Measurements from ENCODE around the gene MAP2K5.

Gene MAP2K5

DNA sequence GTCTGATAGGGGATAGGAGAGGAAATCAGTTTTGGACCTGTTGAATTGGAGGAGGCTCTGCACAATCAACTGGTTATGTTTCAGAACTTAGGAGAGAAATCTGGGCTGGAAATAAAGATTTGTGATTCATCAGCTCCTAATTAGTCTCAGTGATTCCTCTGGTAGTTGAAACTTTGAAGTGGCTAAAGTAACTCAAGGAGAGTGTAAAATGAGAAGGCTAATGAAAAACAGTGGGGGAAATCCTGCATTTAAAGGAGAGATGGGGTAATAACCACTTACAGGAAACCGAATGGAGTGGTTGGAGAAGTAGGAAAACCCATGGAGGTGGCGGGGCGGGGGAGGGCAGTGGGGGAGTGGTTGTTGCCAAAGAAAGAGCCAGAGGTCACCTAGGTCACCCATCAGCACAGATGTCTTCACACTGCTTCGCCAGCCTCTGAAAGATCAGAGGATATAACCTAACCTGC lies 32.6 kb downstream of the MAP2K5 start:
- TF ChIP-seq, protein P1, sequence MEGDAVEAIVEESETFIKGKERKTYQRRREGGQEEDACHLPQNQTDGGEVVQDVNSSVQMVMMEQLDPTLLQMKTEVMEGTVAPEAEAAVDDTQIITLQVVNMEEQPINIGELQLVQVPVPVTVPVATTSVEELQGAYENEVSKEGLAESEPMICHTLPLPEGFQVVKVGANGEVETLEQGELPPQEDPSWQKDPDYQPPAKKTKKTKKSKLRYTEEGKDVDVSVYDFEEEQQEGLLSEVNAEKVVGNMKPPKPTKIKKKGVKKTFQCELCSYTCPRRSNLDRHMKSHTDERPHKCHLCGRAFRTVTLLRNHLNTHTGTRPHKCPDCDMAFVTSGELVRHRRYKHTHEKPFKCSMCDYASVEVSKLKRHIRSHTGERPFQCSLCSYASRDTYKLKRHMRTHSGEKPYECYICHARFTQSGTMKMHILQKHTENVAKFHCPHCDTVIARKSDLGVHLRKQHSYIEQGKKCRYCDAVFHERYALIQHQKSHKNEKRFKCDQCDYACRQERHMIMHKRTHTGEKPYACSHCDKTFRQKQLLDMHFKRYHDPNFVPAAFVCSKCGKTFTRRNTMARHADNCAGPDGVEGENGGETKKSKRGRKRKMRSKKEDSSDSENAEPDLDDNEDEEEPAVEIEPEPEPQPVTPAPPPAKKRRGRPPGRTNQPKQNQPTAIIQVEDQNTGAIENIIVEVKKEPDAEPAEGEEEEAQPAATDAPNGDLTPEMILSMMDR (IDR thresholded peaks at IDR 0.05; ENCODE audit: low read depth, low read length), result no peak
- DNase-seq (ENCODE audit: low read depth in 2 of 2), result no peak
- no peak overlapping the region for H3K4me3 ChIP-seq (replicated peaks in 1 of 2; ENCODE audit: low read depth in 2 of 2, low read length in 2 of 2)

DNA sequence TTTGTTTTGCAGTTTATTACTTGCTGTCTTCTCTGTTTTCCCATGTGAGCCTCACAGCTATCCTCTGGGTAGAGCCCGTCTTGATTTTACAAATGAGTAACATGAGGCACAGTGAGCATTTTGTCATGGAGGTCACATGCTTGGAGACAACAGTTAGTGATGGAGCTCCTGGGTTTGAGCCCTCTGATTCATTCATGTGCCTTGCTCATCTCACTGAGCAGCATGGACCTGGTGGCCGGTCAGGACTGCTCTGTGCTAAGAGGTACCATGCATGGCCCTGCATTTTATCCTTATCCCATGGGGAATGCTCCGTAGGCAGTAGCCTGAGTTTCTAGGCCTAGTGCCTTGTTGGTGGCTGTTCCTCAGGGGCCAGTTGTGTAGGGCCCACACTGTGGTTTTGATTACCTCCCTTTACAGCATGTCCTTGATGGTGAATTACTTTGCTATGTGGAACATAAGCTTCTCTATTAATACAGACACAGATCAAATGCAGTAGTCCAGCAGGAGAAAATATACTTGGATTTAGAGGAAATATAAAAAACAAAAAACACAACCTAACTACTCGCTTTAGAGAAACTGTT lies 35.6 kb downstream of the MAP2K5 start:
- TF ChIP-seq, protein P1 (IDR thresholded peaks at IDR 0.05; ENCODE audit: low read depth, low read length), result no peak
- no peak overlapping the region for H3K4me3 ChIP-seq (replicated peaks in 1 of 2; ENCODE audit: low read depth in 2 of 2, low read length in 2 of 2)

DNA sequence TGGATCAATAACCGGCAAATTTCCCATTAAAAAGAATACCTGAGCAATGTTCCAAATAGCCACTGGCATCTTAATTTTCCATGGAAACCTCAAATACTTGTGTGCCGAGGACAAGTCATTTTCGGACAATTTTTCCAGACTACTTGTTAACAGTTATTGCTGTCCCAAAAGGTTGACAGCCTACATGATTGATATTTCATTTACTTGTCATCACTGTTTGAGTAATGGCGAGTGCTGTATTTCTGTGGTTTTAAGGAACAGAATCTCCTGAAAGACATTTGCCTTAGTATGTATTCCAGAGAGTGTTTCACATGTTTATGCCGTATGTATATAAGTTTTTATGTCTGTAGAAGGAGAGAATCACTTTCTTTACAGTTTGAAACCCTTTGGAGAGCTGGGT lies 36.7 kb downstream of the MAP2K5 start:
- DNase-seq (ENCODE audit: low read depth in 2 of 2), result no peak
- TF ChIP-seq, protein P1 (IDR thresholded peaks at IDR 0.05; ENCODE audit: low read depth, low read length), result no peak
- H3K4me3 ChIP-seq (replicated peaks in 1 of 2; ENCODE audit: low read depth in 2 of 2, low read length in 2 of 2), result no peak overlapping the region

More for the DNA sequence above, 35.6 kb downstream of the MAP2K5 start:
- no peak for DNase-seq (ENCODE audit: low read depth in 2 of 2)

DNA sequence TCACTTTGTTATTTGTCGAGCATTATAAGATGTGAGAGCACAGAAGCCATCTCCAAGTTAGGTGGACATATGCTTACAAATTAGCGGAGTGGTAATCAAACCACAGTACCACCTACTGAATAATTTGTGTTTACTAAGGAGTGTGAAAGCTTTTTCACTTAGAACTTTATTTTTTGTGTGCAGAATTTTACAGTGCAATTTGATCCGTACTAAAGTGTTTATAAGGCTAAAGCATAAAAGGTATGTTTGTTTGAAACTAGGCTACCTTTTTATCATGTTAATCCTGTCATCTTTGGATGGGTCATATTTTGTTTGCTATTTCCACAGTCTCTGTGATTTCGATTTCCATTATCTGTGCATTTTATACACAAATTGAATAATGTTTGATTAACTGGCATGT lies 37.5 kb downstream of the MAP2K5 start:
- TF ChIP-seq, protein P1 (IDR thresholded peaks at IDR 0.05; ENCODE audit: low read depth, low read length), result no peak
- no peak for DNase-seq (ENCODE audit: low read depth in 2 of 2)
- no peak overlapping the region for H3K4me3 ChIP-seq (replicated peaks in 1 of 2; ENCODE audit: low read depth in 2 of 2, low read length in 2 of 2)

DNA sequence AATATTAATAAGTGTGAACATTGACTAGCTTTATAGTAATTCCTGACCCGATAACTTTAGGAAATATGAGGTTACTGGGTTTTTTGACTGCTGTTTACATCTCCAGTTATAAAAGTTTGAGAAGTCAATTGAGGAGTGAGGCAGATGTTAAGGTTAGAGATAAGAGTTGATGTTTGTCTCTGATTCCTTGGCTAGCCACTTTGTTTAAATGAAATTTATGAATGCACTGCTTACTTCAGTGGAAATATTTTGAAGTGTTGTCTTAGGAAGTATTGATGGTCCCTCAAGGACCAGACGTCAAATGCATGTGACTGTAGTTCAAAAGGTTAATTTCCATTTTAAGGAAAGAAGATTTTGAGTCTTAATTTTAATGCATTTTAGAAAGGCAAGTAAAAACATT lies 41.7 kb downstream of the MAP2K5 start:
- DNase-seq (ENCODE audit: low read depth in 2 of 2), result no peak
- TF ChIP-seq, protein P1 (IDR thresholded peaks at IDR 0.05; ENCODE audit: low read depth, low read length), result no peak

DNA sequence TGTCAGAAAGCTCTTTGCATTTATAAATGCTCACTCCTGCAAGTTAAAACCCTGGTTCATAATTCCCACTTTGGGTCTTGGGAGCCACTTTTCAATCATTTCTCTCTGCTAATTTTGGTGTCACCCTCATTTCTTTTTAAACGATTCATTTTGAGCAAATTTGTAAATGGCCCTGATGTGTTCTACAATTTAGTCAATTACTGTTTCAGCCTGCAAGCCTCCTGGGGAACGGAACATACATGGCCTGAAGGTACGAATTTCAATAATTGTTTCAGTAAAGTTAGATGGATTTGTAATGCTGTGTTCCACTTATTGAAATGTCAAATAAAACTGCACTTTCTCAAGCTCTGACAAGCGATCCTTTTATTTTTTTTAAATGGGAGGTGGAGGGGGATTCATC lies 43.2 kb downstream of the MAP2K5 start:
- no peak for DNase-seq (ENCODE audit: low read depth in 2 of 2)
- TF ChIP-seq, protein P1 (IDR thresholded peaks at IDR 0.05; ENCODE audit: low read depth, low read length), result no peak
- no peak overlapping the region for H3K4me3 ChIP-seq (replicated peaks in 1 of 2; ENCODE audit: low read depth in 2 of 2, low read length in 2 of 2)

More for the DNA sequence above, 41.7 kb downstream of the MAP2K5 start:
- no peak overlapping the region for H3K4me3 ChIP-seq (replicated peaks in 1 of 2; ENCODE audit: low read depth in 2 of 2, low read length in 2 of 2)

DNA sequence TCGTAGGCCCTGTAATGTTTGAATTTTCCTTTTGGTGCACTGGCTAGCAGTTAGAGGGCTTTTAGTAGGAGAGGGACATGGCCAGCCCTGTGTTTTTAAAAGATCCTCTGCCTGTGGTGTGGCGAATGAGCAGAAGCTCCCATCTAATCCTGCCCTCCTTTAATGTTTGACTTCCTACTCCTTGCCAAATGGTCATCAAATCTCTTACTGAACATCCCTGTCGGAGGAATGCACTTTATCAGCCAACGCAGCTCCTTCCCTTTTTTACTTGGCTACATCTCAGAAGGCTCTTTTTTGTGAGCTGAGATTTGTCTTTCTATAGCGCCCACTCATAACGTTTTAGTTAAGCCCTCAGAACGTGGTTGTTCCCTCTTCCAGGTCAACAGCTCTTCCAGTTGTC lies 44.8 kb downstream of the MAP2K5 start:
- TF ChIP-seq, protein P1 (IDR thresholded peaks at IDR 0.05; ENCODE audit: low read depth, low read length), result no peak
- no peak overlapping the region for H3K4me3 ChIP-seq (replicated peaks in 1 of 2; ENCODE audit: low read depth in 2 of 2, low read length in 2 of 2)
- no peak for DNase-seq (ENCODE audit: low read depth in 2 of 2)

All from cardiac fibroblast (primary cell).